ENCODE results near the gene RDH5. TPM values are rescaled to one million over a fixed set of nuclear protein-coding genes. Genes with fewer than 3 reads are reported as not detected.

RDH5 gene
- total RNA-seq, 2 donors from 2014 or later = 5.7 to 12.6 TPM

GRCh38 chr12:55724940-55725309, 4.7 kb downstream of the RDH5 start:
- H3K27me3 ChIP-seq (replicated peaks; ENCODE audit: insufficient read depth) = no peaks in the 10 kb centered on the region
- H3K27ac ChIP-seq = no peak overlapping the region
- TF ChIP-seq, protein P1, sequence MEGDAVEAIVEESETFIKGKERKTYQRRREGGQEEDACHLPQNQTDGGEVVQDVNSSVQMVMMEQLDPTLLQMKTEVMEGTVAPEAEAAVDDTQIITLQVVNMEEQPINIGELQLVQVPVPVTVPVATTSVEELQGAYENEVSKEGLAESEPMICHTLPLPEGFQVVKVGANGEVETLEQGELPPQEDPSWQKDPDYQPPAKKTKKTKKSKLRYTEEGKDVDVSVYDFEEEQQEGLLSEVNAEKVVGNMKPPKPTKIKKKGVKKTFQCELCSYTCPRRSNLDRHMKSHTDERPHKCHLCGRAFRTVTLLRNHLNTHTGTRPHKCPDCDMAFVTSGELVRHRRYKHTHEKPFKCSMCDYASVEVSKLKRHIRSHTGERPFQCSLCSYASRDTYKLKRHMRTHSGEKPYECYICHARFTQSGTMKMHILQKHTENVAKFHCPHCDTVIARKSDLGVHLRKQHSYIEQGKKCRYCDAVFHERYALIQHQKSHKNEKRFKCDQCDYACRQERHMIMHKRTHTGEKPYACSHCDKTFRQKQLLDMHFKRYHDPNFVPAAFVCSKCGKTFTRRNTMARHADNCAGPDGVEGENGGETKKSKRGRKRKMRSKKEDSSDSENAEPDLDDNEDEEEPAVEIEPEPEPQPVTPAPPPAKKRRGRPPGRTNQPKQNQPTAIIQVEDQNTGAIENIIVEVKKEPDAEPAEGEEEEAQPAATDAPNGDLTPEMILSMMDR (IDR thresholded peaks at IDR 0.05) = no peak
- TF ChIP-seq POLR2A (IDR thresholded peaks at IDR 0.05) = no peak
- no peak for TF ChIP-seq POLR2AphosphoS5 (IDR thresholded peaks at IDR 0.05)
- intact Hi-C loops (cut with DNase I) = loop anchor here (5.0 kb wide), 1 partner anchor 202 kb away; the partner anchor contains the start of gene PYM1
- no peak overlapping the region for H3K4me3 ChIP-seq
- no peaks in the 10 kb centered on the region for H3K9me3 ChIP-seq
- WGBS = 43% methylated on average over 3 of the region's 3 CpGs
- no peak for DNase-seq (ENCODE audit: low spot score)
- H3K4me1 ChIP-seq (replicated peaks) = peaks cover 9% of the 10 kb centered on the region
- no peaks in the 10 kb centered on the region for H3K36me3 ChIP-seq

DNA sequence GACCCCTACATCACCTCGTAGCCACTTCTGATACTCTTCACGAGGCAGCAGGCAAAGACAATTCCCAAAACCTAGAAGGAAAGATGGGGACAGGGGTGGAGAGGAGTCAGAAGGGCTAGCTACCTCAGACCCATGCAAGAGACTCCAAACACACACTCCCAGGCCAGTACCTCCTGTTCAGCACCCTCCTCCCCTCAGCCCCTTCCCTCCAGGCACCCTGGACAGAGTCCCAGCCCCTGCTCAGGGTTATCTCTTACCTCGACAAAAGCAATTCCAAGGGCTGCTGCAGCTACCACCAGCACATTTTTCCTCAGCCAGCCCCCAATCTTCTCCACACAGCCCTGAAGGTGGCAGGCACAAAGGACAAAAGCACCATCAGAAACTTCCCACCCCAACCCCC, 5.4 kb downstream of the RDH5 start:
- TF ChIP-seq, protein P1 (IDR thresholded peaks at IDR 0.05) = no peak
- TF ChIP-seq POLR2AphosphoS5 (IDR thresholded peaks at IDR 0.05) = no peak
- TF ChIP-seq POLR2A (IDR thresholded peaks at IDR 0.05) = no peak
- intact Hi-C loops (cut with DNase I) = loop anchor here (5.0 kb wide), 1 partner anchor 202 kb away; the partner anchor contains the start of gene PYM1

GRCh38 chr12:55726971-55727370, 6.8 kb downstream of the RDH5 start:
- H3K9me3 ChIP-seq = no peaks in the 10 kb centered on the region
- peak overlapping the region in 1 of 2 donors; percentile 88 for H3K4me3 ChIP-seq
- H3K36me3 ChIP-seq = no peaks in the 10 kb centered on the region
- TF ChIP-seq POLR2AphosphoS5 (IDR thresholded peaks at IDR 0.05) (no peak), POLR2A (IDR thresholded peaks at IDR 0.05) (no peak)
- TF ChIP-seq, protein P1 (IDR thresholded peaks at IDR 0.05) = no peak
- peaks cover 9% of the 10 kb centered on the region for H3K4me1 ChIP-seq (replicated peaks)
- no peaks in the 10 kb centered on the region for H3K27me3 ChIP-seq (replicated peaks; ENCODE audit: insufficient read depth)
- no peak for DNase-seq (ENCODE audit: low spot score)
- H3K27ac ChIP-seq = peak overlapping the region; percentile 99
- 21% methylated on average over 10 of the region's 10 CpGs for WGBS
- intact Hi-C loops (cut with DNase I) = loop anchor here (5.0 kb wide), 1 partner anchor 200 kb away; the partner anchor contains the start of gene PYM1

More for the DNA sequence above, 5.4 kb downstream of the RDH5 start:
- Histone ChIP-seq H3K27ac (no peak overlapping the region), H3K36me3 (no peaks in the 10 kb centered on the region), H3K27me3 (replicated peaks; ENCODE audit: insufficient read depth) (no peaks in the 10 kb centered on the region), H3K4me1 (replicated peaks) (peaks cover 9% of the 10 kb centered on the region), H3K9me3 (no peaks in the 10 kb centered on the region), H3K4me3 (no peak overlapping the region)
- WGBS = 53% methylated on average over 3 of the region's 3 CpGs
- no peak for DNase-seq (ENCODE audit: low spot score)

- H3K36me3 ChIP-seq = no peaks in the 10 kb centered on the region
- peaks cover 9% of the 10 kb centered on the region for H3K4me1 ChIP-seq (replicated peaks)
- H3K9me3 ChIP-seq = no peaks in the 10 kb centered on the region
- H3K27me3 ChIP-seq (replicated peaks; ENCODE audit: insufficient read depth) = no peaks in the 10 kb centered on the region
- H3K4me3 ChIP-seq = peak overlapping the region; percentile 88 to 94
- peak overlapping the region; percentile 99 for H3K27ac ChIP-seq
- peak; percentile 27 for TF ChIP-seq POLR2A (IDR thresholded peaks at IDR 0.05)
- TF ChIP-seq, protein P1 (IDR thresholded peaks at IDR 0.05) = no peak
- peak; percentile 47 for DNase-seq (ENCODE audit: low spot score)
- WGBS = 5% methylated on average over 9 of the region's 9 CpGs
- intact Hi-C loops (cut with DNase I) = loop anchor here (5.0 kb wide), 1 partner anchor 200 kb away; the partner anchor contains the start of gene PYM1
Measured at GRCh38 chr12:55727643-55728185, 7.5 kb downstream of the RDH5 start.
